Middle frontal gyrus (tissue), 1 donor: ENCODE results near the gene ASB16.

Experiments
- DNase-seq: peaks from one replicate; pipeline ENCODE4 v3.0.0-alpha.2; 2015; ENCODE audit warnings: low spot score; ENCODE audit errors: extremely low spot score

ASB16 gene

DNA sequence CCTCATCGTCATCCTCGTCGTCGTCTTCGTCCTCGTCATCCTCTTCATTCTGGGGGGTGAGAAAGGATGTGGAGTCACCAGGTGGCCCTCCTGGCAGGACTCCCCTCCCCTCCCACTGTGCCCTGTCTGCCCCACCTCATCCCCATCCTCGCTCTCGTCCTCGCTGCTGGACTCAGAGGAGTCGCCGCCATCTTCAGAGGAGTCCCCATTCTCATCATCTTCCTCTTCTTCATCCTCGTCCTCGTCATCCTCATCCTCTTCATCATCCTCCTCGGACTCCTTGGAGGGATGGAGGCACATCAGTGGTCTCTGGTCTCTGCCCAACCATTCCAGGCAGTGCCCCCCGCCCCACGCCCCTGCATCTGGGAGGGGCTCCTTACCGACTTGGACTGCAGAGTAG lies 36.8 kb downstream of the ASB16 start:
- no peak for DNase-seq

DNA sequence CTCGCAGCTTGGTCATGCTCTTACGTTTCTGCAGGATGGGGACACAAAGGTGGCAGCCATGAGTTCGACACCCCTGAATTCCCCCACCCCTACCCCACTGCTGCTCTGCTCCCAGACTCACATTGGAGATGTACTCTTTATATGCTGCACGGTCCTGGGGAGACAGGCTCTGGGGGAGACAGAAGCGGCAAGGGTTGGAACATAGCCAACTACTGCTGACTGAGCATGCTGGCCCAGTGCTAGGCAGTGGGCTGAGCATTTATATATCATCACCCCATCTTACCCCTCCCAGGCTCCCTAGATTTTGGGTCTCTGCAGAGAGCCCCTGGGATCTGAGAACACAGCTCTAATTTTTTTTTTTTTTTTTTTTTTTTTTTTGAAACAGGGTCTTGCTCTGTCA lies 37.2 kb downstream of the ASB16 start:
- DNase-seq: no peak

DNA sequence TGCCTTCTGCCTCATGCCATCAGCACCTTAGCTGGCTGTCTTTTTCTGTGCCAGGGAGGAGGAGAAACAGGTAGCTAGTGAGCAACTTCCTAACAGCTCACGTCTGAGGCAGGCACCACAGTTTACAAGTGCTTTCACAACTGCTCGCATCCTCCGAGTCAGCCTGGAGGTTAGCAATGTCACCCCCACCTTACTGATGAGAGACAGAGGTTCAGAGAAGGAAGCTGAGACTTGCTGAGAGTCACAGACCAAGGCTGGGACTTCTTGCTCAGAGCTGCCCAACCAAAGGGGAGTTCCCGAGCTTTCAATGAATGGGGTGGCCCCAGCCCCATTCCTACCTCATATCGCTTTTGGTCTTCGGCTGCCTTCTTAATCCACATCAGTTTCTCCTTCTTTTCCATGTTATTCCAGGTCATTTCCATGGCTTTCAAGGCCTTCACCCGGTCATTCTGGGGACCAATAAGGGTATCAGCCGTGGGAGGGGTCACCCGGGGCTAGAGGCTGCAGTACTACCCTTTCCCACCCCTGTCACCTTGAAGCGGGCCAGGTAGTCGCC lies 39.4 kb downstream of the ASB16 start:
- no peak for DNase-seq

DNA sequence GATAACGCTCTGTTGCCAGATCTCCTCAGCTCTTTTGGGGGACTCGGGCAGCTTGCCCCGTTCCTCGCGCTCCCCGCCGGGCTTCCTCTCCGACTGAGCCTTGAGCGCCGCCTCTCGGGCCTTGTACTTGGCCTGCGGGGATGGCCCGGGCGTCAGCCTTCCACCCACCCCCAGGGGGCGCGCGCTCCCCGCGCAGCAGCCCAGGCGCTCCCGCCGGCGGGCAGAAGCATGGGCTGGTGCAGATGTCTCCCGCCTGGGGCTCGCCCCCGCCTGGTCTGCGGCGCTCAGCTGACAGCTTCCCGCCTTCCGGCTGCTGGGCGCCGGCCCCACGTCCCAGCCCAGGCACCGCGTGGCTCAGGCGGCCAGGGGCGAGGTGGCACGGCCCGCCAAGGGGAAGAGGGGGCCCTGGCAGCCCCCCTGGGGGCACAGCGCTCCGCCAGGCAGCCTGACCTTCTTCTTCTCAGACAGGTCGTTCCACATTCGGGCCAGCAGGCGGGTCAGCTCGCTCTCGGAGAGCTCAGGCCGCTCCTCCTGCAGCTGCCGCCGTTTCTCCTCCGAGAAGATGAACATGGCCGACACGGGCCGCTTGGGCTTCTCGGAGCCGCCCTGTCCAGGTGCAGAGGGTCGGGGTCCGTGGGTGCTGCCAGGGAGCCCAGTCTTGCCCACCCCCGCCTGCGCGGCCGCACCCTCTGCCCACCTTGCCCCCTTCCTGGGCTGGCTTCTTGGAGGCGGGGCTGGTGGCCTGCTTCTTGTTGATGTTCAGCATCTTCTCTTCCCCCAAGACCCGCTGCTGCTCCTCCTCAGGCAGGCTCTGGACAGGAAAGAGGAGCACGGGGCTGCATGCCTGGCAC lies 40.1 kb downstream of the ASB16 start:
- peak; percentile 75 for DNase-seq

DNA sequence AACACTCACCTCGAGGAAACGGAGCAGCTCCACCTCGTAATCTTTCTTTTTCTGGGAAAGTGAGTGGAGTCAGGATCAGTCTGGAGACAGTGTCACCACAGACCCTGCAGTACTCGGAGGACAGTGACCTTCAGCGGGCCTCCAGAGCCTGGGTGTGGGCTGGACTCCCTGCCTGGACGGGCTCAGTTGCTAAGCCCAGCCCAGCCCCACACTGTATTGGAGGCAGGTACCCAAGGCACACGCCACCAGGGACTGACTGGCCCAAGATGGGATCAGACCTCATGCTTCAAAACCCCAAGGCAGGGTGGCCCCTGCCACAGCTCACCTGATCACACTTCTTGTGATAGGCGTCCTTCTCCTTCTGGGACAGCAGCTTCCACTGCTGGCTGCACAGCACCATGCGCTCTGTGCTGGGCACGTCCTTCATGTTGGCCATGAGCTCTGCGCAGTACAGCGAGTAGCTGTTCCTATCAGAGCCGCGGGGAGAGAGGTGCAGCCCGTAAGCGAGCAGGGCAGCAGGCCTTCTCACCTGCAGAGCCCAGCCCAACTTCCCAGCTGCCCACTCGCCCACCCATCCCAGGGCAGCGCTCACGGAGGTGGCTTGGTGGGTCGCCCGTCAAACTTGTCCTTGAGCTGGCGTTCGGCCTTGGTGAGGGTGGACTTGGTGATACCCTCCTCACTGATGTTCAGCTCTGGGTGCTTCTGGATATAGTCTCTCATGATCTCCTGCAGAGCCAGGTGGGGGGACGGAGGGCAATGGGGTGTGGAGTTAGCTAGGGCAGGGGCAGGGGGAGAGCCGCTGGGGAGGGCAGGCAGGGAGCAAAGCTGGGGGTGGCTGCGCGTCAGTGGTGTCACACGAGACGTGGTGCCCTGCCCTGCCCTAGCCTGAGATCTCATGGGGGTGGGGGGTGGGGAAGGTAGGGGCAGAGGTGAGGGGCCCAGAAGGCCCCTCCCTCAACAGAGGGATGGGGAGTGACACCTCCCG lies 41.1 kb downstream of the ASB16 start:
- no peak for DNase-seq

DNA sequence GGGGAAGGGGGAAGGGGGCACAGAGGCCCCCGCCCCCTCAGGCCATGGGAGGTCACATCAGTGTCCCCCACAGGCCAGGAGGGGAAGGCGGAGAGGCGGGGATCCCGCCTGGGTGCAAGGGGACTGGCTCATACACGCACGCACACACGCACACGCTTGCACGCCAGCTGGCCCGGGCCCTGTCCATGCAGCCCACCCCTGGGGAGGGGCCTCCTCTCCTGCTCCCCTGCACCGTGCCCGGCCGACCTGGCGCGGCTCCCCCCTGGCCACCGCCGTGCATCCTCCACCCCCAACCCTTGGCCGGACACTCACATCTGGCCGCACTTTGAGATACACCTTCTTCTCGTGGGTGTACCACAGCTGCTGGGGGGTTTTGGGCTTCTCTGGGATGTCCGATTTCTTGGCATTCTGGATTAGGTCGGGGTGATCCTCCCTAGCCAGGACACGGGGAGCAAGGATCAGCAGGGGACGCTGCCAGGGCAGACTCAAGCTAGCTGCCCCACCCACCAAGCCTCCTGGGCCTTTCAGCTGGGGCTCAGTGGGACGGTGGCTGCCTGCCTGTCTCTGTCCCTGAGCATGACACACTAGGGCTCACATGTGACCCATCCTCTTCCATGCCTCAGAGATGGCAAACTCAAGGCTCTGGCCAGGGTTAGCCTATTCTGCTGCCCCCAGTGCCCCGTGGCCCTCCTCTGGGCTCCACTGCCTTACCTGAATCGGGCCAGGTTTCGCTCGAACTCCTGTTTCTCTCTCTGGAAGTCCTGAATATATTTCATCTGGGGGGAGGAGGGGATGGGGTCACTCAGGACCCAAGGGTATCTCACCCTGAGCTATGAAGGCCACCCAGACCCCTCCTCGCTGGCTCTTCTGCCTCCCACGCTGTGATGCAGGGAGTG lies 42.3 kb downstream of the ASB16 start:
- DNase-seq: no peak

DNA sequence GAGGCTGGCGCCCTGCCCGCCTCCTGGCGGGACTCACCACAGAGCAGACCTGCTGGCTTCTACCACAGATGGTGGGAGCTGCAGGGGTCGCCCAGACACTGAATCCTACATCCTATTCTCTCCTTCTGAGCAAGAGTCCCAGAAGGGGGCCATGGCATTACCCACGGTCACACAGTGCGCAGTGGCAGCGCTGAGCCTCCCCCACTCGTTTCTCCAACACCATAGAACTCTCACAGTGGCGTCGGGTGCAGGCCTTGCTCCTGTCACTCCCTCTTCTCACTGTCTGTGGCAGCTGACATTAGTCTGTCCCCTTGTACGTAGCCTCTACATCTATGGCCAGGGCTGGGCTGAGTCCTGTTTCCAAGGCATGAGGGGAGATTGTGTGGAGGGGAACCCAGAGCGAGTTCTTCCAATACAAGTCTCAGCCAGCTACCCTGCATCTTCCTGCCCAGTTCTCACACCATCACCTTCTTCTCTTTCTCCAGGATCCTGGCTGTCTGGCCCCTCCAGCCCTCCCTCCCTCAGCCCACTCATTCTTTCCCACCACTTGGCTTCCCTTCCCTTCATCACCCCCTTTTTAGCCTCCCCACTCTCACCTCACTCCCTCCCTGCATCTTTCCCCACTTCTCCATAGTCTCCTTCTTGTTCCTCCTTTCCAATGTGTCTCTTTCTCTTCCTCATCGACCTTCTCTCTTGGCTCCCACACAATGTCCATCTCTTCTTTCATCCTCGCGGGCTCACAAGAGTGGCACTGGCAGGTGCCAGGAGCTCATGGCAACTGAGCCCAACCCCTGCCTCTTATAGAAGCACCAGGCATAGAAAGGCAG lies 43.1 kb downstream of the ASB16 start:
- no peak for DNase-seq

DNA sequence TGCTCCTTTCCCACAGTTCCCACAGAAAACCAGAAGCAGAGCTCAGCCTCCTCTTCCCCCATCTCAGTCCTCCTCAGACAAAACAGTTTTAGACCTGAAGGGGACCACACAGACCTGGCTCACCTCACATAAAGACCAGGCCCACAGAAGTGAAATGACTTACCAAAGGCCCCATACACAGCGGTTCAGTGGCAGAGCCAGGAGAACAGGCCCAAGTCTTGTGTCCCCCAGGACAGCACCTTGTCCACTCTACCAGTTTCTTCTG lies 43.7 kb downstream of the ASB16 start:
- DNase-seq: no peak

DNA sequence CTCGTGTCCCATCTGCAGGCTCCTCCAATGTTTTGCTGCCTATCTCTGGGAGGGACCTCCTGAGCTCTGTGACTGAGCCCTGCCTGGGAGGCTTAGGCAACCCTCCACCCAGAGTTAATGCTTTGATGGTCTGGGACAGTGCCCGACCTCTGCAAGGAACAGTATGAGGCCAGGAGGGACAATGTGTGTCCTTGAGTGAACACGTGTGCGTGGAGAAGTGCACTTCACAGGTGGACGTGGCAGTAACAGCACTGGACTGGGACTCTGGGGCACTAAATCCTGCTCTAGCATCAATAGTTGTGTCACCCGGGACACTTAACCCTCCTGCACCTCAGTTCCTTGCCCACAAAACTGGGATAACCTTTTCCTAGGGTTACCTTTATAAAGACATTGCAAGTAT lies 44.4 kb downstream of the ASB16 start:
- no peak for DNase-seq

DNA sequence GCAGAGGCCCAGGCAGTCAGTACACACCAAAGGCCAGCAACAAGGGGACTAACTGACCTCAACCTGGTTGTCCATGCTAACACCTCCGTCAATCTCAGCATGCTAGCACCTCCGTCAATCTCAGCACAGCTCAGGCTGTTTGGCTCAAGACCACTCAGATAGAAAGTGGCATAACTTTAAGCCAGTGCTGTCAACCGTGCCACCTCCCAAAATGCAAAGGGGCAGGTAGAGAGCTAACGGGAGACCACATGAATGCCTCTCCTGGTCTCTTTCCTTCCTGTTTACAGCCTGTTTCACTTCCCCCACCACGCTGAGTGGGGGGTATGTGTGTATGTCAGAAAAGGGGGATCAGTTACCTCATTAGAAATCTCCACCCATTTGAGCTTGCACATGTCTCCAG lies 45.7 kb downstream of the ASB16 start:
- DNase-seq: no peak

DNA sequence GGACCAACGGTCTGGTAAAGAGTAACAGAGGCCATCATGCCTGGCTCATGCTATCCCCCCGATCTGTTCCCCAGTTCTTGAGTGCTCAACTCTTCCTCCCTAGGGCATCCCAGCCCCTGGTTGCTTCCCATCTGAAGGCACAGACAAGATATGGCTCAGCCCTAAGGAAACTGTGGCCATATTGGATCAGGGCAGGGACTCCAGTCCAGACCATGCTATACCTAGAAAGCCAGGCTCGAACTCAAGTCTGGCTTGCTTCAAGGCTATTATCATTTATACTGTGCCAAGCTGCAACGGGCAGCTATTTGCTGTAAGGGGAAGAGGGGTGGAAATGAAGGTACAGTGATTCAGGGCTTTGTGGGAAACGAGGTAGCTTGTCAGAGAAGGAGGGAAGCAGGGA lies 46.2 kb downstream of the ASB16 start:
- DNase-seq: no peak

DNA sequence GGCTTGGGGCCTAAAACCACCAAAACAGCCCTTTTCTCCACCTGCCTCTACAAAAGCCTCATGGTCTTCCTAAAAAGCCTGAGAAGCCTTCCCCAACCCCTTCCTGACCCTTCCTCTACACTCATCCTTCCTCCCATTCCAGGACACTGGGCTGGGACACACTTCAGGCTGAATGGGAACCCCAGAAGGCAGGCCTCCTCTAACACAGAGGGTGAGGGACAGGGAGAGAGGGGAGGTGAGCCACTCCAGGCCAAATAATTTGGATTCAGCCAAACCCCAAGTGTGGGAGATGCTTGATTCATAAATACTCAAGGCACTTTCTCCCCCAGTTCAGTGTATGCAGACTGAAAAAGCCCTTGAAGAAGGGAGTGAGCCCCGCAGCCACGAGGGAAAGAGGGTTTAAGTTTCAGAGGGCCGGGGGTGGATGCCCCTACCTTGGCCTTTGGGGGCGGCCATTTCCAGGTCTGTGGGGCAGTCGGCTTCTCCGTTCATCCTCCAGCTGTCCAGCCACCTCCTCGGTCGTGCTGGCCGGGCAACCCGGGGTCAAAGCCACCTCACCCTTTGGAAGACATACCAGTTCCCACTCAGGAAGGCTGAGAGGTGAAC lies 47.3 kb downstream of the ASB16 start:
- DNase-seq: no peak

DNA sequence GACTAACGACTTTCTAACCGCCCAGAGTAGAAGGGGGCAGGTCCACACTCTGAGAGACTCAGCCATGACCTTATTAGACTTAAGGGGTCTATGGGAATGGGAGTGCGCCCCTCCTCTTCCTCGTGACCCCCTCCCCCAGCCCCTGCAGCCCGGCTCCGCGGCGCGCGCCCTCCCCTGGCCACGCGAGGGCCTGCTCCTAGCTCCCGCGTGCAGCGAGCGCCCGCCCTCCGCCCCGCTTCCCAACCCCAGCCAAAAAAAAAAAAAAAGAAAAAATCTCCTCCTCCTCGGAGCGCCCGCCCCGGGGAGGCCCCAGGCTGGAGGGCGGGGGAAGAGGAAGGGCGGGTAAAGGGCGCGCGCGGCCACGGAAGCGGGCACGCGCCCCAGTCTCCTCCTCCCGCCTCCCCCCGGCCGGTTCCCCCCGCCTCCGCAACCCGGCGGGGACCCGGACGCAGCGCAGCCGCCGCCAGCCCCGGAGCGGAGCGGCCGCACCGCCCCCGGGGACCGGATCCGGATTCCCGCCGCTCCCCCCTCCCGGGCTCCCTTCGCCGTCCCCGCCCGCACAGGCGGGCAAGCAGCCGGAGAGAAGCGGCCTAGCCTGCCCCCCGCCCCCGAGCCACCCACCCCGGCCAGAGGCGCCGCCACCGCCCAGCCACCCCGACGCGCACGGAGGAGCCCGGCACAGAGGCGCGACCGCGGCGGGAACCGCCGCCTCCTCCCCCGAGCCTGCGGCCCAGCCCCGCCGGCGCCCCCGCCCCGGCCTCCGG lies 48.0 kb downstream of the ASB16 start:
- peak; percentile 79 for DNase-seq

DNA sequence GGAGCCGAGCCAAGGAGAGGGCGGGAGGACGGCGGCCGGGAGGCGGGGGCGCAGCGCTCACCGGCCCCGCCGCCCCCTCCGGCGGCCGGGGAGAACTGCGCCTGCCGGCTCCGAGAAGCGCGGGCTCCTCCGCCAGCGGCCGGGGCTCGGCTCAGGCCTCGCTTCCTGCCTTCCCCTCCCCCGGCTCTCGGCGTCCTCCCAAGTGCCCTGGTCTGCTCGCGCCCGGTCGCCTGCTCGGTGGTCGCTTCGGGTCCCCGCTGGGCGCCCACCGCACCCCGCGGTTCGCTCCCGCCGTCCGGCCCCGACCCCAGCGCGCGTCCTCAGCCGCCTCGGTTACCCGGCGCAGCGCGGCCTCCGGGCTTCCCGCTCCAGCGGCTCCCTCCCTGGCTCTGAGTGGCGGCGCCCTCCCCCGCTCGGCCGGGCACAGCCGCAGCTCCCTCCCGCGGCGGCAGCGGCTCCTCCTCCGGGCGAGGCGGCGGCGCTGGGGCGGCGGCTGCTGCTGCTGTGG lies 48.7 kb downstream of the ASB16 start:
- DNase-seq: no peak

DNA sequence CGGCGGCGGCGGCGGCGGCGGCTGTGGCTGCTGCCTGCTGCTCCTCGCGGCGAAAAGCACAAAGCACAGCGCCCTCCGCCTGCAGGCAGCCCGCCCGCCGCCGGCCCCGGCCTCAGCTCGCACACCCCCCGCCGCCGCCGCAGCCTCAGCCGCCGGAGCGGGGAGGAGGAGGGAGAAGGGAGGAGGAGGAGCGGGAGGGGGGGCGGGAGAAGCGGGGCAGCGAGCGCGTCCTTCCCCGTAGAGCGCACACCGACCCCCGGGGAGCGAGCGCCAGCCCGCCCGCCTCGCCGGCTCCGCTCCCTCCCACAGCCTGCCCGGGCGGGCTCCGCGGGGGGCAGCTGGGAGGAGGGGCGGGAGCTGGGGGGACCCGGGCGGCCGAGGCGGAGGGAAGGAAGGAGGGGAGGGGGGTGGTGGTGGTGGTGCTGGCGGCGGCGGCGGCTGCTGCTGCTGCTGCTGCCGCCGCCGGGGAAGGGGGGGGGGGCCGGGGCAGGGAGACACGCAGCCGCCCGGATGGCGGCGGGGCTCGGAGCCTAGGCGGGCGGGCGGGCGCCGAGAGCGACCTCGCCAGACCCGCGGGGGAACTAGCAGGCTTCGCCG lies 49.2 kb downstream of the ASB16 start, which contains the start of gene UBTF:
Gene UBTF (minus strand): TSS at position 60 of the 597 bp plus-strand sequence. CDS start 1,446 bp downstream, outside the sequence.
- no peak for DNase-seq

DNA sequence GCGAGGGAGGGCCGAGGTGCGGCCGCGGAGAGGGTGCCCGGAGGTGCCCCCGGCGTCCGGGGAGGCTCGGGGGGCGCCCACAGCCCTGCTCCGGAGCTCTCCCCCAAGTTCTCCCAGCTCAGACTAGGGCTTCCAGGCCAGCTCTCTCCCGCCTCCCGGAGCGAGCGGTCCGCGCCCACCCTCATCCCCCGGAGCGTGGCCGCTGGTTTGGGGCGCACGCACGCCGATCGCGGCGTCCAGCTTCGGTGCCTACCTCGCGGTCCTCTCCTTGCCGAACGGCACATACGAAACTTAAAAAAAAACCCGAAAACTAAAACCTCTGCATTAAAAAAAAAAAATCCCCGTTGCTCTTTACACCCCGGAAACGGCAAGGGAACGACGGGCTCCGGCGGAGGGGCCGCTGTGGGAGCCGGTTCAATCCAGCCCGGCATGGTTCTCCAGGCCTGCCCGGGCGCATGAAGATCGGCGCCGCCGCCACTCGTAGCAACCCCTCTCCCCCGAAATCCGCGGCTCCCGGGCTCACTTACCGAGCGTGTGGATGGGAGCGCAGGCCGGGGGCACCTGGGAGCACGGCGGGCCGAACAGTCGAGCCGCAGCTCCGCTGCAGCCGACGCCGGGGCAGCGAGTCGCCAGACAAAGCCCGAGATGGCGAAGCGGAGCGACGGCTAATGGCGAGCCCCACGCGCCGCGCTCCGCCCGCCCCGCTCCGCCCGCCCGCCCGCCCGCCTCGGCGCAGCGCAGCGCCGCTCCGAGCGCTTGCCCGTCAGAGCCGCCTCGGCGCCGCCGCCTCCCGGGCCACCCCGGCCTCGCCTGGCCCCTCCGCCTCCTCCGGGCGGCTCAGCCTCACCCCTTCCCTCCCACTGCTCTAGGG lies 49.9 kb downstream of the ASB16 start:
- no peak for DNase-seq

DNA sequence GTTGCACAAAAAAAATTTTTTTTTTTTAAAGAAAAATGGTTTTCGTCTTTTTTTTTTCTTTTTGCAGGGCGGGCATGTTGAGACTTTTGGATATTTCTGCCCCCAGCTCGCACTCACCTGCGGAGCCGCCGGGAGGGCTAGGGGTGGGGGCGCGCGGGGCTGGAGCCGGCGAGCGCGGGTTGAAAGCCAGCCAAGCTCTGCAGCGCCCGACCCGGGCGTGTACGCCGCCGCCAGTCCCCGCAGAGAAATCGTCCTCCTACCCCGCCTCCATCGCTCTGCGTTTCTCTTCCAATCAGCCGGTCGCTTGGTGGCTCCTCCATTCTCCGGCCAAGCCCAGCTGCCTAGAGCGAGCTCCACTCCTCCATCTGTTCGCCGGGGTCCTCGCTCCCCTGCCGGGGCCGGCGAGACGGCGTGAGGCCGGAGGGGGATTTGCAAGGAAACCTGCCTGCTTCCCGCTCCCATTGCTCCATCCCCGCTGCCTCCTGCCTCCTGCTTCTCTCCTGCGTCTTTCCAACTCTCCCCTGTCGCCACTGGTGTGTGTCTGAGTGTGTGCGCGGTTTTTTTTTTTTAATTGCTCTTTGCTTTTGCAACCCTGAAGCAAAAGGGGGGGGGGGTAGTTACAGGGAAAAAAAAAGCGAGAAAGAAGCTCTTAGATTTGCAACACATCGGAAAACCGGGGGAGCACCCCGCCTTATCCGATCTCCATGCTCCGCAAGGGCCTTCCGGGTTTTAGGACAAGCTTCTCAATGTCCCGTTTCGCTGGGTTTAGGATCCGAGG lies 50.8 kb downstream of the ASB16 start:
- DNase-seq: peak; percentile 66
